ES-I3 (cell line): ENCODE data around the gene HTR3B.

Experiments used
- H3K36me3 ChIP-seq: 2 replicates; pipeline ENCODE4 v1.6.1; 2013; ENCODE audit warnings: mild to moderate bottlenecking, low read length, control low read depth, moderate library complexity; ENCODE audit not compliant: insufficient read depth
- H3K4me1 ChIP-seq: 2 replicates; pipeline ENCODE4 v1.6.1; 2013; ENCODE audit warnings: mild to moderate bottlenecking, control low read depth, low read length; ENCODE audit not compliant: insufficient read depth
- H3K9ac ChIP-seq: 2 replicates; pipeline ENCODE4 v1.6.1; 2013; ENCODE audit warnings: low read depth, mild to moderate bottlenecking, low read length, moderate library complexity
- H3K9me3 ChIP-seq: 2 replicates; pipeline ENCODE4 v1.6.1; 2013; ENCODE audit warnings: mild to moderate bottlenecking, low read length, moderate library complexity; ENCODE audit not compliant: control insufficient read depth, insufficient read depth

The HTR3B gene

GRCh38 chr11:113904379-113905101 is at the start of gene HTR3B:
TSS of gene HTR3B (plus strand) at chr11:113904796. CDS start at chr11:113904934, 138 bp downstream.
- H3K9ac ChIP-seq = no peak within 1 kb of the TSS
- H3K36me3 ChIP-seq = no peaks in the 10 kb centered on the region
- H3K4me1 ChIP-seq = peaks cover 17% of the 10 kb centered on the region; the same call in 1 of the 2 replicates
- no peaks in the 10 kb centered on the region for H3K9me3 ChIP-seq

- no peak overlapping the region for H3K9ac ChIP-seq
- H3K36me3 ChIP-seq = peaks cover 2% of the 10 kb centered on the region
- peaks cover 32% of the 10 kb centered on the region for H3K4me1 ChIP-seq
- H3K9me3 ChIP-seq = no peaks in the 10 kb centered on the region
Measured at GRCh38 chr11:113855803-113856202, 48.8 kb upstream of the HTR3B start.

- Histone ChIP-seq H3K9ac (no peak overlapping the region), H3K36me3 (no peaks in the 10 kb centered on the region; the same call in 1 of the 2 replicates), H3K4me1 (peaks cover 42% of the 10 kb centered on the region), H3K9me3 (no peaks in the 10 kb centered on the region)
Measured at GRCh38 chr11:113856966-113857759, 47.4 kb upstream of the HTR3B start.

- H3K4me1 ChIP-seq = peaks cover 48% of the 10 kb centered on the region
- H3K36me3 ChIP-seq = peaks cover 3% of the 10 kb centered on the region; the same call in 1 of the 2 replicates
- H3K9ac ChIP-seq = no peak overlapping the region; the same call in 1 of the 2 replicates
- H3K9me3 ChIP-seq = no peaks in the 10 kb centered on the region
Measured at GRCh38 chr11:113859665-113860064, 44.9 kb upstream of the HTR3B start.

- Histone ChIP-seq H3K36me3 (peaks cover 7% of the 10 kb centered on the region; the same call in 1 of the 2 replicates), H3K9me3 (no peaks in the 10 kb centered on the region), H3K4me1 (peaks cover 35% of the 10 kb centered on the region), H3K9ac (no peak overlapping the region)
Measured at GRCh38 chr11:113862435-113862834, 42.2 kb upstream of the HTR3B start.

GRCh38 chr11:113864410-113864809 is 40.2 kb upstream of the HTR3B start:
- no peak overlapping the region for H3K9ac ChIP-seq
- peaks cover 26% of the 10 kb centered on the region for H3K4me1 ChIP-seq
- H3K9me3 ChIP-seq = no peaks in the 10 kb centered on the region
- H3K36me3 ChIP-seq = peaks cover 8% of the 10 kb centered on the region; the same call in 1 of the 2 replicates

- peaks cover 20% of the 10 kb centered on the region for H3K4me1 ChIP-seq
- H3K9ac ChIP-seq = no peak overlapping the region
- H3K9me3 ChIP-seq = no peaks in the 10 kb centered on the region
- peaks cover 17% of the 10 kb centered on the region; the same call in 1 of the 2 replicates for H3K36me3 ChIP-seq
Measured at GRCh38 chr11:113865873-113866272, 38.7 kb upstream of the HTR3B start.

GRCh38 chr11:113867843-113868503 is 36.6 kb upstream of the HTR3B start:
- Histone ChIP-seq H3K9ac (no peak overlapping the region), H3K9me3 (no peaks in the 10 kb centered on the region), H3K4me1 (peaks cover 5% of the 10 kb centered on the region; the same call in 1 of the 2 replicates), H3K36me3 (peaks cover 20% of the 10 kb centered on the region; the same call in 1 of the 2 replicates)

GRCh38 chr11:113871336-113871735 is 33.3 kb upstream of the HTR3B start:
- peaks cover 17% of the 10 kb centered on the region; the same call in 1 of the 2 replicates for H3K36me3 ChIP-seq
- no peak overlapping the region for H3K9ac ChIP-seq
- H3K9me3 ChIP-seq = no peaks in the 10 kb centered on the region
- peaks cover 5% of the 10 kb centered on the region; the same call in 1 of the 2 replicates for H3K4me1 ChIP-seq

- Histone ChIP-seq H3K4me1 (peaks cover 11% of the 10 kb centered on the region), H3K9ac (peak overlapping the region; percentile 87; the same call in 1 of the 2 replicates), H3K9me3 (no peaks in the 10 kb centered on the region), H3K36me3 (peaks cover 12% of the 10 kb centered on the region; the same call in 1 of the 2 replicates)
Measured at GRCh38 chr11:113873236-113873626, 31.4 kb upstream of the HTR3B start.

- peak overlapping the region; percentile 87 for H3K9ac ChIP-seq
- peaks cover 12% of the 10 kb centered on the region; the same call in 1 of the 2 replicates for H3K36me3 ChIP-seq
- peaks cover 11% of the 10 kb centered on the region for H3K4me1 ChIP-seq
- H3K9me3 ChIP-seq = no peaks in the 10 kb centered on the region
Measured at GRCh38 chr11:113874096-113874495, 30.5 kb upstream of the HTR3B start.

GRCh38 chr11:113874581-113875233 is 29.9 kb upstream of the HTR3B start:
- Histone ChIP-seq H3K9me3 (no peaks in the 10 kb centered on the region), H3K36me3 (peaks cover 12% of the 10 kb centered on the region; the same call in 1 of the 2 replicates), H3K9ac (peak overlapping the region; percentile 87), H3K4me1 (peaks cover 11% of the 10 kb centered on the region)

GRCh38 chr11:113875234-113876073 is 29.1 kb upstream of the HTR3B start, which contains the start of gene USP28:
TSS of gene USP28 (minus strand) at chr11:113875572. CDS start at chr11:113875501, 71 bp downstream.
- H3K9ac ChIP-seq = peak within 1 kb of the TSS; percentile 87
- no peaks in the 10 kb centered on the region for H3K9me3 ChIP-seq
- peaks cover 8% of the 10 kb centered on the region; the same call in 1 of the 2 replicates for H3K36me3 ChIP-seq
- H3K4me1 ChIP-seq = peaks cover 11% of the 10 kb centered on the region
